Transverse colon (tissue), 4 donors: ENCODE data around the gene SMURF2. TPM values are rescaled to one million over a fixed set of nuclear protein-coding genes. Genes with fewer than 3 reads are reported as not detected.

Experiments used
- DNase-seq: peaks from one replicate; pipeline ENCODE4 v3.0.0-alpha.2; 2019
- H3K27ac ChIP-seq, 4 donors: fragments of 200-600 bp; sonication (generic); 2 replicates each; pipeline ENCODE4 v1.5.1; 2016 to 2018; ENCODE audit warnings: inconsistent platforms in 4 of 4
- H3K27me3 ChIP-seq: fragments of 200-600 bp; sonication (generic); 2 replicates; pipeline ENCODE4 v1.5.1; 2017; ENCODE audit warnings: inconsistent platforms
- H3K36me3 ChIP-seq, 4 donors: fragments of 200-600 bp; sonication (generic); 2 replicates each; pipeline ENCODE4 v1.5.1; 2017 to 2019; ENCODE audit warnings: inconsistent platforms in 4 of 4
- H3K4me1 ChIP-seq, 4 donors: fragments of 200-600 bp; sonication (generic); 2 replicates each; pipeline ENCODE4 v1.5.1; 2017 to 2020; ENCODE audit warnings: inconsistent platforms in 4 of 4
- H3K4me3 ChIP-seq, 4 donors: fragments of 200-600 bp; sonication (generic); 1 replicate in 1 of 4; 2 replicates in 3 of 4; pipeline versions ENCODE4 v1.5.1 to v1.6.1; 2017 to 2019; ENCODE audit warnings: inconsistent platforms in 4 of 4
- H3K9me3 ChIP-seq, 2 donors: fragments of 200-600 bp; sonication (generic); 2 replicates each; pipeline ENCODE4 v1.5.1; 2017 to 2019; ENCODE audit warnings: inconsistent platforms in 2 of 2
- EP300 ChIP-seq: sonication (generic); formaldehyde crosslinking; IDR thresholded peaks from one replicate; pipeline ENCODE4 v1.6.1; 2017; ENCODE audit warnings: antibody characterized with exemption, low read depth
- POLR2A ChIP-seq: fragments of 450-650 bp; IDR thresholded peaks from one replicate; pipeline ENCODE4 v1.6.1; 2016; ENCODE audit warnings: antibody characterized with exemption, mild to moderate bottlenecking, moderate library complexity
- POLR2AphosphoS5 ChIP-seq, 3 donors: sonication (generic); formaldehyde crosslinking; IDR thresholded peaks; one replicate each; pipeline ENCODE4 v1.6.1; 2016; ENCODE audit warnings: antibody characterized with exemption in 3 of 3
- WGBS, 2 donors: methylation state at CpG; one replicate each; pipeline ENCODE4 v1.1.5; 2018; ENCODE audit warnings: low coverage in 1 of 2; 5-methylcytosine and 5-hydroxymethylcytosine counted together
- in situ Hi-C, 4 donors: fragments of 200-750 bp; cut with MboI; loops; one replicate each; pipeline versions ENCODE4 v1.15.0 to v1.15.1; 2017; ENCODE audit warnings: low sequenced_read_pairs in 3 of 4, low pct_ligation_motif_present in 1 of 4, low pct_unique_long_range_greater_than_20kb in 1 of 4
- intact Hi-C: fragments of 100-400 bp; cut with DNase I; formaldehyde crosslinking; loops from one replicate; pipeline ENCODE4 v1.15.1; 2023; ENCODE audit warnings: low total_unique reads
- total RNA-seq, 4 donors: library from RNA; depleted of rRNA; stranded (reverse); fragments of >200 nt; gene quantifications; one replicate each; pipeline ENCODE4 v1.1.0, GENCODE V29; 2016
- TF ChIP-seq, protein P1 (sequence below), 5 experiments: fragments of 200-600 bp in 3 of 5; fragments of 450-650 bp in 2 of 5; sonication (generic) in 3 of 5; IDR thresholded peaks; 1 replicate in 2 of 5; 2 replicates in 3 of 5; pipeline ENCODE4 v1.5.1; 2016 to 2017; ENCODE audit warnings: antibody characterized with exemption in 5 of 5, inconsistent platforms in 3 of 5, mild to moderate bottlenecking in 2 of 5, moderate library complexity in 1 of 5

SMURF2 gene
- total RNA-seq, 4 donors from 2014 or later = 5.0 to 27.0 (median 14.0) TPM

GRCh38 chr17:64505340-64506200, 156.5 kb downstream of the SMURF2 start:
- Histone ChIP-seq H3K27ac (peak overlapping the region; percentile 99 to 100 (median 100)), H3K4me1 (peaks cover 27 to 63% (median 37%) of the 10 kb centered on the region in 4 donors), H3K36me3 (peaks cover 0 to 44% (median 24%) of the 10 kb centered on the region in 4 donors), H3K27me3 (no peaks in the 10 kb centered on the region), H3K4me3 (peak overlapping the region; percentile 78 to 95 (median 92)), H3K9me3 (no peaks in the 10 kb centered on the region)
- DNase-seq = peak; percentile 94
- WGBS, 2 donors = 1 to 3% methylated on average over 12 to 73 of the region's 76 CpGs
- TF ChIP-seq, protein P1, sequence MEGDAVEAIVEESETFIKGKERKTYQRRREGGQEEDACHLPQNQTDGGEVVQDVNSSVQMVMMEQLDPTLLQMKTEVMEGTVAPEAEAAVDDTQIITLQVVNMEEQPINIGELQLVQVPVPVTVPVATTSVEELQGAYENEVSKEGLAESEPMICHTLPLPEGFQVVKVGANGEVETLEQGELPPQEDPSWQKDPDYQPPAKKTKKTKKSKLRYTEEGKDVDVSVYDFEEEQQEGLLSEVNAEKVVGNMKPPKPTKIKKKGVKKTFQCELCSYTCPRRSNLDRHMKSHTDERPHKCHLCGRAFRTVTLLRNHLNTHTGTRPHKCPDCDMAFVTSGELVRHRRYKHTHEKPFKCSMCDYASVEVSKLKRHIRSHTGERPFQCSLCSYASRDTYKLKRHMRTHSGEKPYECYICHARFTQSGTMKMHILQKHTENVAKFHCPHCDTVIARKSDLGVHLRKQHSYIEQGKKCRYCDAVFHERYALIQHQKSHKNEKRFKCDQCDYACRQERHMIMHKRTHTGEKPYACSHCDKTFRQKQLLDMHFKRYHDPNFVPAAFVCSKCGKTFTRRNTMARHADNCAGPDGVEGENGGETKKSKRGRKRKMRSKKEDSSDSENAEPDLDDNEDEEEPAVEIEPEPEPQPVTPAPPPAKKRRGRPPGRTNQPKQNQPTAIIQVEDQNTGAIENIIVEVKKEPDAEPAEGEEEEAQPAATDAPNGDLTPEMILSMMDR (IDR thresholded peaks at IDR 0.05) = peak in 2 of 5 experiments; percentile 30 to 40
- TF ChIP-seq POLR2A (peak; percentile 50), POLR2AphosphoS5 (IDR thresholded peaks at IDR 0.05) (peak; percentile 85 to 89 (median 89)), EP300 (no peak)
- in situ Hi-C loops (no loop called here), intact Hi-C loops (no loop called here)

DNA sequence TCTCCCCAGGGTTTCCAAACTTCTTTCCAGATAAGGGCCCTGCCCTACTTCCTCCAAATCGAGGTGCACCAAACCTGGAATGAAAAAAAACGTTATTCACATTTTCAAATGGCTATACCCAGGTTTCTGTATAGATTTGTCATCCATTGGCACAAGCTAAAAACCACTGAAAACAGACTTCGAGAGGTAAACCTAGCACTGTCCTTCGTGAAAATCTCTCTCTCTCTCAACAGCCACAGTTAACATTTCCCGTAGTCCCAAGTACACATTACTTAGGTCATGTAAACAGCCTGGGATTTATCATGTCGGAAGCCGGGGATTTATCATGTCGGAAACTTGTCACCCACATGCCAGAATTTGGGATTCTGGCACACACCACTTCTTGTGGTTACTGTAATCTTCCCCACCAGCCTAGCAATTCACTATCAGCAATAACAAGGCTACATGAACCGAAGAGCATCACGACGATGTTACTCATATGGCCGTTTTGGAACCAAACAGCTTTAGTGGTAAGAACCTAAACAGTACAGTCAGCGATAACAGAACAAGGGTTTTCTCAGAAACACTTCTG, 157.3 kb downstream of the SMURF2 start:
- Histone ChIP-seq H3K9me3 (no peaks in the 10 kb centered on the region), H3K27ac (peak overlapping the region; percentile 99 to 100 (median 100)), H3K4me1 (peaks cover 27 to 68% (median 40%) of the 10 kb centered on the region in 4 donors), H3K36me3 (peaks cover 0 to 46% (median 26%) of the 10 kb centered on the region in 4 donors), H3K4me3 (peak overlapping the region; percentile 78 to 95 (median 92)), H3K27me3 (no peaks in the 10 kb centered on the region)
- WGBS, 2 donors = 0% methylated on average over 5 to 13 of the region's 13 CpGs
- intact Hi-C loops = no loop called here
- in situ Hi-C loops = no loop called here
- no peak for DNase-seq
- no peak for TF ChIP-seq POLR2AphosphoS5 (IDR thresholded peaks at IDR 0.05)
- TF ChIP-seq EP300 = no peak
- TF ChIP-seq, protein P1 (IDR thresholded peaks at IDR 0.05) = no peak
- no peak for TF ChIP-seq POLR2A

DNA sequence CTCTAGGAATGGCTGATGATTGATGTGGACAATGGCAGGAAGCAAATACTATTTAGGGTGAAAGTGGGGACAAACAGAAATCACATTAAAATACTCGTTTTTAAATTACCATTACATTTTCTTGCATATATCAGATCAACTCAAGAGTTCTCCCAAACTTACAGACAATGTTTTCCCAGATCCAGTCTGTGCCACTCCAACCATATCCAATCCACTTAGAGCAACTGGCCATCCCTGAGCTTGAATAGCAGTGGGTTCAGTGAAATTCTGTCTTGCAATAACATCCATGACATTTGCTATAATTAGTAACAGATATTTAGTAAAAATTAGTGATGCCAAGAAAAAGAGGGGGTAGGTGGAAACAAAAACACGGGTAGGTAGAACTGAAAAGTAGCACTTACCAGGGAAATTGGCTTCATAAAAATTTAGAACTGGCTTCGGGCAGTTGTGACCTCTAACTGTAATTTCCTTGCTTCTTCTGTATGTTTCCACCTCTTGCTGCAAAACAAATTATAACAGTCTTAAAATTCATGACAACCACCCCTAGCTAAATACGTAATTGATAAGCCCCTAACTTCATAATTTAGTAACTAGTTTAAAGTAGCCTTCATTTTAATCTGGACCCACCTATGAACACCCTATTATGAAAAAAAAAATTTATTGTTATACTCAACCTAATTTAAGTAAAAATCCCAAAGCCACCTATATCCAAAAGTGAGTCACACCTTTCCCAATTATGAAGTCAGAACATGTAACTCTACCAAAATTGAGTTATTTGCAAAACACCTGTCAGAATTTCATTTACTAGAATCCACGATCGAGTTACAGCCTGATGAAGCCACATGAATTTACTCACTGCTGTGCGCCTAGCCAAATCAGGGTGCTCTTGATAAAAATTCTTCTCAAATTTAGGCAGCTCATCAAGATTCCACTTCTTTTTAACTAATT, 158.0 kb downstream of the SMURF2 start:
- 28 to 32% methylated on average over 7 of the region's 7 CpGs for WGBS, 2 donors
- Histone ChIP-seq H3K27me3 (no peaks in the 10 kb centered on the region), H3K9me3 (no peaks in the 10 kb centered on the region), H3K4me3 (peak overlapping the region; percentile 78 to 95 (median 92)), H3K27ac (peak overlapping the region; percentile 99 to 100 (median 100)), H3K4me1 (peaks cover 23 to 70% (median 40%) of the 10 kb centered on the region in 4 donors), H3K36me3 (peaks cover 0 to 54% (median 30%) of the 10 kb centered on the region in 4 donors)
- DNase-seq = no peak
- in situ Hi-C loops = no loop called here
- TF ChIP-seq, protein P1 (IDR thresholded peaks at IDR 0.05) = no peak
- no peak for TF ChIP-seq EP300
- intact Hi-C loops = no loop called here
